Lung (tissue), 12 donors: ENCODE results near the gene FAM222A. TPM values are rescaled to one million over a fixed set of nuclear protein-coding genes. Genes with fewer than 3 reads are reported as not detected.

Experiments
- ATAC-seq: fragments of 200-7000 bp; cut with Tn5 transposase; one replicate; pipeline ENCODE4 v1.9.1; 2020; ENCODE audit warnings: moderate number of reproducible peaks; ENCODE audit not compliant: insufficient read depth, low FRiP score
- DNase-seq, 3 donors: peaks; one replicate each; pipeline ENCODE4 v3.0.0-alpha.2; 2013 to 2017
- H3K27ac ChIP-seq, 2 donors: one replicate each; pipeline ENCODE4 v1.5.1; 2013; ENCODE audit warnings: mild to moderate bottlenecking in 2 of 2, moderate library complexity in 2 of 2, control low read depth in 1 of 2, inconsistent platforms in 1 of 2, low read depth in 1 of 2, low read length in 1 of 2
- H3K27me3 ChIP-seq, 3 donors: one replicate each; pipeline ENCODE4 v1.5.1; 2013; ENCODE audit warnings: low read length in 2 of 3; ENCODE audit not compliant: control insufficient read depth in 3 of 3, insufficient read depth in 3 of 3
- H3K36me3 ChIP-seq, 4 donors: one replicate each; pipeline ENCODE4 v1.5.1; 2013; ENCODE audit warnings: low read length in 4 of 4, mild to moderate bottlenecking in 1 of 4, moderate library complexity in 1 of 4; ENCODE audit not compliant: control insufficient read depth in 4 of 4, insufficient read depth in 4 of 4
- H3K4me1 ChIP-seq, 5 donors: one replicate each; pipeline ENCODE4 v1.5.1; 2013; ENCODE audit warnings: low read length in 5 of 5, mild to moderate bottlenecking in 2 of 5, moderate library complexity in 1 of 5; ENCODE audit not compliant: control insufficient read depth in 5 of 5, insufficient read depth in 5 of 5
- H3K4me3 ChIP-seq: one replicate; pipeline ENCODE4 v1.5.1; 2013; ENCODE audit warnings: mild to moderate bottlenecking, control low read depth, moderate library complexity
- H3K9ac ChIP-seq, 2 donors: one replicate each; pipeline ENCODE4 v1.5.1; 2013; ENCODE audit warnings: low read length in 2 of 2, control low read depth in 1 of 2; ENCODE audit not compliant: insufficient read depth in 1 of 2
- H3K9me3 ChIP-seq, 4 donors: one replicate each; pipeline ENCODE4 v1.5.1; 2013; ENCODE audit warnings: low read length in 3 of 4, mild to moderate bottlenecking in 1 of 4, moderate library complexity in 1 of 4; ENCODE audit not compliant: control insufficient read depth in 4 of 4, insufficient read depth in 3 of 4
- WGBS, 2 donors: extraction: QIAGEN DNeasy Blood & Tissue Kit; methylation state at CpG; one replicate each; pipeline ENCODE4 v1.1.7; 2013; 5-methylcytosine and 5-hydroxymethylcytosine counted together
- polyA plus RNA-seq, 2 donors: library from polyadenylated mRNA; stranded (reverse); fragments of 200-250 nt; gene quantifications; one replicate each; pipeline ENCODE4 v1.2.1, GENCODE V29; 2013
- total RNA-seq, 2 donors: library from RNA; depleted of rRNA in 1 of 2; stranded (reverse); fragments of >200 nt in 1 of 2; gene quantifications; one replicate each; pipeline ENCODE4 v1.2.1, GENCODE V29; 2014 to 2021
- TF ChIP-seq, protein P1 (sequence below): IDR thresholded peaks from 2 replicates; pipeline ENCODE4 v1.5.1; 2012; ENCODE audit warnings: mild to moderate bottlenecking; ENCODE audit errors: control extremely low read depth, extremely low read depth
- donor health status: control.
- donor health status: control.
- donor health status: Bipolar disorder and iron deficiency.
- donor health status: healthy.
- donor health status: DM: yes; HTN: yes; CAD: no.

The FAM222A gene
- total and polyA plus RNA-seq, 4 donors: 0.28 to 2.6 (median 1.1) TPM

DNA sequence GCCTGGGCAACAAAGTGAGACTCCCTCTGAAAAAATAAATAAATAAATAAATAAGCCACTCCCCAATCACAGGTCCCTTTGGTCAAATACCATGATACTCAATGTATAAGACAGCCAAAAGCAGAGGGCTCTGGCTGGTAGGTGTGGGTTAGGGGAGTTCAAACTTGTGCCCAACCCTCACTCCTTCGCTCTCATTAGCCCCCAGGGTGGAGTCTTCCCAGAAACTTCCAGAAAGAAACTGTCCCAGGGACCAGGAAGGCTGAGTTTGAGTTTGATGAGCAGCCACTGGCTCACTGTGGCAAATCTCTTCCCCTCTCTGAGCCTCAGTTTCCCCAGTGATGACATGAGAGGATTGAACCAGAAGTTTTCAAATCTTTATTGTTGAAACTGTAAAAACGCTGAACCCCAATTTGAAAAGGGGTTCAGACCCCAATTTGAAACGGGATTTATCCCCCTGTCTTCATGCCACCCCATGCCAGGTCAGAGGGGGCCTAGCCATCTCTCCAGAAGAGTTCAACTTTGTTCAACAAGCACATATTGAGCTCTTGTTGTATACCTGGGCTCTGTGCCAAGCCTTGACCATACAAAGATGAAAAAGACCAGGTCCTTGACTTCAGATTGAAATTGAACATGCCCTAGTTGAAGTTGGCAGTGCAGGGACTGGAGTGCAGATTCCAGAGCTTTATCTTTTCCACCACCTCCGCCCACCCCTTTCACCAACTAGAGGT, 9.1 kb upstream of the FAM222A start:
- Histone ChIP-seq H3K9ac (no peak overlapping the region), H3K4me1 (peaks cover 0 to 11% (median 0%) of the 10 kb centered on the region in 5 donors), H3K27ac (no peak overlapping the region), H3K36me3 (no peaks in the 10 kb centered on the region), H3K27me3 (no peaks in the 10 kb centered on the region), H3K9me3 (no peaks in the 10 kb centered on the region), H3K4me3 (no peak overlapping the region)
- ATAC-seq: no peak
- 79 to 89% methylated on average over 4 of the region's 4 CpGs for WGBS, 2 donors
- TF ChIP-seq, protein P1, sequence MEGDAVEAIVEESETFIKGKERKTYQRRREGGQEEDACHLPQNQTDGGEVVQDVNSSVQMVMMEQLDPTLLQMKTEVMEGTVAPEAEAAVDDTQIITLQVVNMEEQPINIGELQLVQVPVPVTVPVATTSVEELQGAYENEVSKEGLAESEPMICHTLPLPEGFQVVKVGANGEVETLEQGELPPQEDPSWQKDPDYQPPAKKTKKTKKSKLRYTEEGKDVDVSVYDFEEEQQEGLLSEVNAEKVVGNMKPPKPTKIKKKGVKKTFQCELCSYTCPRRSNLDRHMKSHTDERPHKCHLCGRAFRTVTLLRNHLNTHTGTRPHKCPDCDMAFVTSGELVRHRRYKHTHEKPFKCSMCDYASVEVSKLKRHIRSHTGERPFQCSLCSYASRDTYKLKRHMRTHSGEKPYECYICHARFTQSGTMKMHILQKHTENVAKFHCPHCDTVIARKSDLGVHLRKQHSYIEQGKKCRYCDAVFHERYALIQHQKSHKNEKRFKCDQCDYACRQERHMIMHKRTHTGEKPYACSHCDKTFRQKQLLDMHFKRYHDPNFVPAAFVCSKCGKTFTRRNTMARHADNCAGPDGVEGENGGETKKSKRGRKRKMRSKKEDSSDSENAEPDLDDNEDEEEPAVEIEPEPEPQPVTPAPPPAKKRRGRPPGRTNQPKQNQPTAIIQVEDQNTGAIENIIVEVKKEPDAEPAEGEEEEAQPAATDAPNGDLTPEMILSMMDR: no peak
- DNase-seq: no peak

DNA sequence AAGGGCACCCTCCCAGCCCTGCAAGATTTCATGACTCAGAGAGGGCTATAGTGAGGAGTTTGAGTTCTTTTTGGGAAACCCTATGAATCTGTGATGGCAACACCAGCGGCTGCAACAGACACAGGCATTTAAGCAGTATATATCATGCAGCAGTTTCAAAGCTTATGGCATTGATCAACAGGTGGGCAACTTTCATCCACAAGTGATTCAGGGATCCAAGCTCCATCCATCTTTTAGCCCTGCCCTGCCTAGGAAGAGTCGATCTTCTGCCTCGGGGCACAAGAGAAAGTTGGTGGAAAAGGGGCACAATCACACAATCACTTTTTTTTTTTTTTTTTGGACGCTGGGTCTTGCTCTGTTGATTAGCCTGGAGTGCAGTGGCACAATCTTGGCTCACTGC, 8.3 kb upstream of the FAM222A start:
- Histone ChIP-seq H3K36me3 (no peaks in the 10 kb centered on the region), H3K27ac (no peak overlapping the region), H3K9ac (no peak overlapping the region), H3K4me1 (peaks cover 0 to 11% (median 0%) of the 10 kb centered on the region in 5 donors), H3K9me3 (no peaks in the 10 kb centered on the region), H3K4me3 (no peak overlapping the region), H3K27me3 (no peaks in the 10 kb centered on the region)
- TF ChIP-seq, protein P1: no peak
- 85 to 87% methylated on average over 4 of the region's 4 CpGs for WGBS, 2 donors
- no peak for DNase-seq
- no peak for ATAC-seq

DNA sequence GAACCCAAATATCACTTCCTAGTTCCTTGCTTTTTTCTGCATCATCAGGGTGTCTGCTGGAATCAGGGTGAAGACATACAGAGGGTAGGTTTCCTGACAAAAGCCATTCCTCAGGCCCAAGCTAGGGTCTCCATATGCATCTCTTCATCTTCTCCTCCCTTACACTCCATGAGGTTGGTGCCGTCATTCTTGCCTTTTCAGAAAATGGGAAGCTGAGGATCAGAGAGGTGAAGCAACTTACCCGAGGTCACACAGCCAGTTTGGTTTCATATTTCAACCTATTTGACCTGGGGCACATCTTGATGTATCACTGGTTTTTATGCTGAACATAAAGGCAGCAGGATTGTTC, 7.3 kb upstream of the FAM222A start:
- Histone ChIP-seq H3K4me3 (no peak overlapping the region), H3K4me1 (peaks cover 0 to 11% (median 0%) of the 10 kb centered on the region in 5 donors), H3K9ac (no peak overlapping the region), H3K9me3 (no peaks in the 10 kb centered on the region), H3K27me3 (peaks cover 0 to 4% (median 4%) of the 10 kb centered on the region in 3 donors), H3K27ac (no peak overlapping the region), H3K36me3 (no peaks in the 10 kb centered on the region)
- TF ChIP-seq, protein P1: no peak
- no peak for ATAC-seq
- DNase-seq: no peak
- whole genome bisulfite sequencing, 2 donors: 75 to 76% methylated on average over 2 of the region's 2 CpGs
